WERI-Rb-1 (cell line): Measurements from ENCODE around the gene TBX18.

Source experiments
- DNase-seq: peaks from one replicate; pipeline ENCODE4 v3.0.0-alpha.2; 2020
- H3K27ac ChIP-seq: fragments of 250-450 bp; sonication (Bioruptor Pico); 2 replicates; pipeline ENCODE4 v1.5.1; 2020; ENCODE audit warnings: mild to moderate bottlenecking, moderate library complexity
- H3K27me3 ChIP-seq: fragments of 250-450 bp; sonication (Bioruptor Pico); 2 replicates; pipeline ENCODE4 v1.5.1; 2021; ENCODE audit warnings: mild to moderate bottlenecking, low read depth, moderate library complexity; ENCODE audit not compliant: insufficient read depth, severe bottlenecking
- H3K36me3 ChIP-seq: fragments of 250-450 bp; sonication (Bioruptor Pico); 2 replicates; pipeline ENCODE4 v1.5.1; 2020; ENCODE audit warnings: mild to moderate bottlenecking, moderate library complexity
- H3K4me3 ChIP-seq: 2 replicates; pipeline ENCODE4 v1.5.1; 2011; ENCODE audit warnings: low read depth, mild to moderate bottlenecking, control low read depth, low read length
- H3K9me3 ChIP-seq: fragments of 250-450 bp; sonication (Bioruptor Pico); 2 replicates; pipeline ENCODE4 v1.5.1; 2021; ENCODE audit warnings: mild to moderate bottlenecking, moderate library complexity; ENCODE audit not compliant: severe bottlenecking
- TF ChIP-seq, protein P1 (sequence below): IDR thresholded peaks from 2 replicates; pipeline ENCODE4 v1.5.1; 2011; ENCODE audit warnings: low read depth, mild to moderate bottlenecking, control low read depth, inconsistent platforms, low read length

The TBX18 gene

DNA sequence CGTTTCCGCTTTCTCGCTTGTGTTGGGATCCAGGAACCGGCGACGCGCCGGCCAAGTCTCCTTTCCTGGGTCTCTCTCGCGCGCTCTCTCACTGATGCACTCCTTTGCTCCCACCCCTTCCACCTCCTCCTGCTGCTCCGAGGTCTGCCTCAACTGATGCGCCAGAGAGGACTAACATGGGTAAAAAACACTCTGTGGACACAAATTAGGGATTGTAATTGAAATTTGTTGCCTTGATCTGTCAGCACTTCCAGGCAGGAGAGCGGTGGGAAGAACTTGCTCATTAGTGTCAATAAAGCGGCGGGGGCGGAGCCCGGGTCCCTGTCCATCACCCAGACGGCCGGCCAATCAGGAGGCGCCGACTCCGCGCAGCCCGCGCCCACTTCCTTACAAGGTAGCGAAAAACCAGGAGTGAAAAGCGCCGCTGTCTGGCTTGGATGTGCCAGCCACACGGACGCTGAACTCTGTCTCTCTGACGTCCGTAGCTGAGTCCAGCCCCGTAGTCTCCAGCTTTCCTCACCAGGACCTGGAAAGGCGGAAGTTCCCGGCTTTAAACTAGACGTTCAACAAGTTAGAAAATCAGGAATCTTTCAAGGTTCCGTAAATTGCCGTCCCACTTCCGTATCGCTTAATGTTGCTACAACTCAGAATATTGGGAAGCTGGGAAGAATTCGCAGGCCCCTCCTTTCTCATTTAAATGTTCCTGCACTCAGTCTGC is at the start of gene TBX18:
TSS of gene TBX18 (minus strand) at position 267 of the 718 bp plus-strand sequence. CDS start 417 bp downstream, outside the sequence.
- peak; percentile 98 for DNase-seq
- Histone ChIP-seq H3K27me3 (no peaks in the 10 kb centered on the region), H3K9me3 (no peaks in the 10 kb centered on the region), H3K4me3 (peak within 1 kb of the TSS; percentile 87), H3K36me3 (no peaks in the 10 kb centered on the region), H3K27ac (peak within 1 kb of the TSS; percentile 84)
- TF ChIP-seq, protein P1, sequence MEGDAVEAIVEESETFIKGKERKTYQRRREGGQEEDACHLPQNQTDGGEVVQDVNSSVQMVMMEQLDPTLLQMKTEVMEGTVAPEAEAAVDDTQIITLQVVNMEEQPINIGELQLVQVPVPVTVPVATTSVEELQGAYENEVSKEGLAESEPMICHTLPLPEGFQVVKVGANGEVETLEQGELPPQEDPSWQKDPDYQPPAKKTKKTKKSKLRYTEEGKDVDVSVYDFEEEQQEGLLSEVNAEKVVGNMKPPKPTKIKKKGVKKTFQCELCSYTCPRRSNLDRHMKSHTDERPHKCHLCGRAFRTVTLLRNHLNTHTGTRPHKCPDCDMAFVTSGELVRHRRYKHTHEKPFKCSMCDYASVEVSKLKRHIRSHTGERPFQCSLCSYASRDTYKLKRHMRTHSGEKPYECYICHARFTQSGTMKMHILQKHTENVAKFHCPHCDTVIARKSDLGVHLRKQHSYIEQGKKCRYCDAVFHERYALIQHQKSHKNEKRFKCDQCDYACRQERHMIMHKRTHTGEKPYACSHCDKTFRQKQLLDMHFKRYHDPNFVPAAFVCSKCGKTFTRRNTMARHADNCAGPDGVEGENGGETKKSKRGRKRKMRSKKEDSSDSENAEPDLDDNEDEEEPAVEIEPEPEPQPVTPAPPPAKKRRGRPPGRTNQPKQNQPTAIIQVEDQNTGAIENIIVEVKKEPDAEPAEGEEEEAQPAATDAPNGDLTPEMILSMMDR: peak; percentile 14; the same call in 1 of the 2 replicates

DNA sequence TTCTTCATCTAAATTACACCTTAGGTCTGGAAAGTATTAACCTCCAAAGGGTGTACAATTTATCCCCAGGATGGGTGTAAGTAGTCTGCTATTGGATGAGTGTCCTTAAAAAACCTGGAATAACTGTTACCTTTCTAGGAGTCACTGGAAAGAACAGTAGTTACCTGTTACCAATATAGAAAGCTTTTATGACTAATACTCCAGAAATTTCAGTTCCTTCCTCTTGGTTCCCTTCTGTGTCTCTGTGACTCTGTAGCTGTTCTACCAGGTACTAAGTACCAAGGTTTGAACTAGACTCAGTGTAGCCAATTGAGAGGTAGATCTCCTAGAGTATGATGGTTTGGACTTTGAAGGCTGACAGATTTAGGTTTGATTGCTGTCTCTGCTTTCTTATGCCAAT is 47.0 kb upstream of the TBX18 start:
- no peaks in the 10 kb centered on the region for H3K36me3 ChIP-seq
- H3K27me3 ChIP-seq: no peaks in the 10 kb centered on the region
- TF ChIP-seq, protein P1: no peak
- DNase-seq: no peak
- no peak overlapping the region for H3K4me3 ChIP-seq
- H3K27ac ChIP-seq: no peak overlapping the region
- H3K9me3 ChIP-seq: no peaks in the 10 kb centered on the region

GRCh38 chr6:84809455-84809854 is 45.1 kb upstream of the TBX18 start:
- H3K4me3 ChIP-seq: no peak overlapping the region
- H3K9me3 ChIP-seq: no peaks in the 10 kb centered on the region
- TF ChIP-seq, protein P1: no peak
- no peak overlapping the region for H3K27ac ChIP-seq
- H3K36me3 ChIP-seq: no peaks in the 10 kb centered on the region
- no peaks in the 10 kb centered on the region for H3K27me3 ChIP-seq
- no peak for DNase-seq

GRCh38 chr6:84808491-84809061 is 44.2 kb upstream of the TBX18 start:
- H3K36me3 ChIP-seq: no peaks in the 10 kb centered on the region
- H3K4me3 ChIP-seq: no peak overlapping the region
- H3K27ac ChIP-seq: no peak overlapping the region
- no peak for DNase-seq
- H3K27me3 ChIP-seq: no peaks in the 10 kb centered on the region
- TF ChIP-seq, protein P1: no peak
- H3K9me3 ChIP-seq: no peaks in the 10 kb centered on the region

DNA sequence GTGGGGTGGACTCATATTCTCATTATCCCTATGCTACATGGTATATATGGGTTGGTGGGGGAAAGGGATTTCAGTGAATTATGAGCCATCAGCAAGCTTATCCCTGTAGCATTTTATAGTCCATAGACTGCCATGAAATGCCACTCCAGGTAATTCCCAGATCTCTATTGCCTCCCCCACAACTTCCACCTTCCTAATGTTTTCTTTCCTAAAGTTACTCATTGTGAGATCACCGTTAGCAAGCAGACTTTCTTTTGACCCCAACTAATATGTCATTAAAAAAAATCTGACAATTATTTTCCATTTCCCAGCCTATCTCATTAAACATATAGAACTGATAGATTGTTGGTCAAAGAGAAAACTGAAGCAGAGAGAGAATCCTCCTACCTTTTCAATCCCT is 40.7 kb upstream of the TBX18 start:
- Histone ChIP-seq H3K4me3 (no peak overlapping the region), H3K36me3 (no peaks in the 10 kb centered on the region), H3K27ac (0 out of 2 replicates have a peak overlapping the region, but pooled peaks have one; percentile 7), H3K9me3 (no peaks in the 10 kb centered on the region), H3K27me3 (no peaks in the 10 kb centered on the region)
- peak; percentile 11 for DNase-seq
- TF ChIP-seq, protein P1: no peak
